ENCODE results near the gene GPC6.

DNA sequence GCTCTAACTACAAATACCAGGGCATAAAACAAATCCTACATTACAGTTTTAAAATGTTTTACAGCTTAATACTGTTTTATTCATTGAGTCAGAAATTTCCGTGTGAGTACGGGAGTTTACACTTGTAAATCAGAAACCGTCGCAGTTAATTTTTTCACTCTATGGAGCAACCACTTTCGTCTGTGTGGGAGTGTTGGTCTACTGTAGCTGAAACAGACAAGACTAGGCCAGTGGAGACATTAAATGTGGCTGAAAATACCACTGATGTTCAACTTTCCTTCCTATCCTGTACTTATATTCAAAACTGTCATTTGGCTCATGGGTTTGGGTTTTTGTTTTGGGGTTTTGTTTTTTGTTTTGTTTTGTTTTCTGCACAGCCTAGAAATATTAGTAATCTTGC lies 984.2 kb downstream of the GPC6 start:
- TF ChIP-seq, protein P1, sequence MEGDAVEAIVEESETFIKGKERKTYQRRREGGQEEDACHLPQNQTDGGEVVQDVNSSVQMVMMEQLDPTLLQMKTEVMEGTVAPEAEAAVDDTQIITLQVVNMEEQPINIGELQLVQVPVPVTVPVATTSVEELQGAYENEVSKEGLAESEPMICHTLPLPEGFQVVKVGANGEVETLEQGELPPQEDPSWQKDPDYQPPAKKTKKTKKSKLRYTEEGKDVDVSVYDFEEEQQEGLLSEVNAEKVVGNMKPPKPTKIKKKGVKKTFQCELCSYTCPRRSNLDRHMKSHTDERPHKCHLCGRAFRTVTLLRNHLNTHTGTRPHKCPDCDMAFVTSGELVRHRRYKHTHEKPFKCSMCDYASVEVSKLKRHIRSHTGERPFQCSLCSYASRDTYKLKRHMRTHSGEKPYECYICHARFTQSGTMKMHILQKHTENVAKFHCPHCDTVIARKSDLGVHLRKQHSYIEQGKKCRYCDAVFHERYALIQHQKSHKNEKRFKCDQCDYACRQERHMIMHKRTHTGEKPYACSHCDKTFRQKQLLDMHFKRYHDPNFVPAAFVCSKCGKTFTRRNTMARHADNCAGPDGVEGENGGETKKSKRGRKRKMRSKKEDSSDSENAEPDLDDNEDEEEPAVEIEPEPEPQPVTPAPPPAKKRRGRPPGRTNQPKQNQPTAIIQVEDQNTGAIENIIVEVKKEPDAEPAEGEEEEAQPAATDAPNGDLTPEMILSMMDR (IDR thresholded peaks at IDR 0.05) = no peak
- no peak for TF ChIP-seq POLR2A (IDR thresholded peaks at IDR 0.05)
- no peak for TF ChIP-seq EP300 (IDR thresholded peaks at IDR 0.05)
